Measurements from ENCODE around the gene SEC61B. TPM values are rescaled to one million over a fixed set of nuclear protein-coding genes. Genes with fewer than 3 reads are reported as not detected.

Gene SEC61B
- total and polyA plus RNA-seq, 9 of the 15 experiments (the other 6 are each of a cell fraction or from before 2014, with no cell fraction given): 57.8 to 262 (median 172) TPM

DNA sequence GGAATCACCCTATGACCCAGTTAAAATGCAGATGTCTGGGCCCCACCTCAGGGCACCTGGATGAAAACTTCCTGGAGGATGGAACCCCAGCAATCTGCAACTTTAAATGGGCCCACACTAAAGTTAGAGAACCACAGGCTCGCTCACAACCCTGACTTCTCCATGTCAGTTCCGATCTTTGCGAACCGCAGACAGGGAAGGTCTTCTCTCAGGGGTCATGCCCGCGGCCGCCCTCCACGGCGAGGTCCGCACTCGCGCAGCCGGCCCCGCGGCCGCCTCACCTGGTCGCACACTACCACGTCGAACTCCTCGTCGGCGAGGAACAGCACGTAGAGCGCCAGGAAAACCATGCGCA lies 839 bp upstream of the SEC61B start:
- in situ Hi-C loops (cut with MboI): no loop called here
- H3K4me1 ChIP-seq (replicated peaks in 1 of 2; ENCODE audit: control insufficient read depth in 2 of 2, insufficient read depth in 2 of 2, low read length in 2 of 2): peaks cover 9 to 14% of the 10 kb centered on the region in 2 experiments; a peak in 3 of 5 replicates
- CTCF ChIA-PET (ENCODE audit: low intra/inter-chr PET ratio): no interaction called here
- BruUV-seq (replicated peaks): no TSS peak
- intact Hi-C loops (cut with micrococcal nuclease): no loop called here
- H4K20me1 ChIP-seq (replicated peaks; ENCODE audit: control insufficient read depth, insufficient read depth, low read length): peaks cover 7% of the 10 kb centered on the region
- H3K4me3 ChIP-seq: peak overlapping the region; percentile 64
- POLR2A ChIA-PET: interaction anchor here (0.6 to 4.7 kb wide), 13 partner anchors 9 to 147 kb away, joined by 3 to 45 read pairs (median 4); no protein-coding TSS in a partner anchor
- peak overlapping the region; percentile 85 to 98 for H3K9ac ChIP-seq (ENCODE audit: insufficient read depth in 1 of 2, low read depth in 2 of 2, low read length in 2 of 2)
- H3K36me3 ChIP-seq (ENCODE audit: control insufficient read depth, insufficient read depth, low read length): peaks cover 63% of the 10 kb centered on the region
- peak overlapping the region; percentile 84 for H3K4me2 ChIP-seq (ENCODE audit: insufficient read depth, low read length)
- no peak for DNase-seq (ENCODE audit: extremely low read depth in 1 of 4, low spot score in 3 of 4)
- no peak for FAIRE-seq
- no peaks in the 10 kb centered on the region for H3K27me3 ChIP-seq (ENCODE audit: control insufficient read depth in 2 of 2, insufficient read depth in 2 of 2, low read length in 2 of 2)
- H3K9me1 ChIP-seq (ENCODE audit: control insufficient read depth, insufficient read depth, low read length): no peaks in the 10 kb centered on the region
- ATAC-seq: no peak; the same call in 2 of the 3 replicates
- 0% methylated on average over 20 of the region's 25 CpGs for WGBS (ENCODE audit: insufficient coverage, low coverage, missing lambda C conversion rate)
- H3K9me3 ChIP-seq (replicated peaks; ENCODE audit: control insufficient read depth, insufficient read depth, low read depth, low read length): no peaks in the 10 kb centered on the region
- peak overlapping the region; percentile 94 for H2AFZ ChIP-seq (ENCODE audit: low read depth, low read length)
- peak overlapping the region; percentile 98 for H3K27ac ChIP-seq (ENCODE audit: extremely low read depth, low read depth, low read length)
- H3K79me2 ChIP-seq (ENCODE audit: control insufficient read depth, insufficient read depth, low read length): peaks cover 89% of the 10 kb centered on the region
- no peak for TF ChIP-seq TAF7 (tag; IDR thresholded peaks at IDR 0.05)
- no peak for TF ChIP-seq ZNF778 (CRISPR knock-in tag; IDR thresholded peaks at IDR 0.05)
- TF ChIP-seq ZNF431 (CRISPR knock-in tag; IDR thresholded peaks at IDR 0.05): no peak
- TF ChIP-seq BDP1 (IDR thresholded peaks at IDR 0.05; ENCODE audit: insufficient read depth, insufficient read length): no peak
- peak; percentile 89 for TF ChIP-seq CREM (IDR thresholded peaks at IDR 0.05; ENCODE audit: low read depth)
- TF ChIP-seq ZNF830 (CRISPR knock-in tag; IDR thresholded peaks at IDR 0.05): no peak
- TF ChIP-seq KLF16 (IDR thresholded peaks at IDR 0.05): no peak
- no peak for TF ChIP-seq ZNF583 (CRISPR knock-in tag; IDR thresholded peaks at IDR 0.05)
- TF ChIP-seq KAT8 (IDR thresholded peaks at IDR 0.05; ENCODE audit: low read depth): no peak
- TF ChIP-seq XRCC5 (IDR thresholded peaks at IDR 0.05; ENCODE audit: low read depth, low read length): no peak
- TF ChIP-seq ZNF263 (CRISPR knock-in tag; IDR thresholded peaks at IDR 0.05; ENCODE audit: borderline replicate concordance): 0 out of 2 replicates have a peak, but pooled peaks have one; percentile 44
- no peak for TF ChIP-seq RBM34 (IDR thresholded peaks at IDR 0.05; ENCODE audit: borderline replicate concordance, insufficient read depth, low read length)
- TF ChIP-seq TAF15 (IDR thresholded peaks at IDR 0.05; ENCODE audit: low read depth, low read length): no peak
- TF ChIP-seq, protein P1, sequence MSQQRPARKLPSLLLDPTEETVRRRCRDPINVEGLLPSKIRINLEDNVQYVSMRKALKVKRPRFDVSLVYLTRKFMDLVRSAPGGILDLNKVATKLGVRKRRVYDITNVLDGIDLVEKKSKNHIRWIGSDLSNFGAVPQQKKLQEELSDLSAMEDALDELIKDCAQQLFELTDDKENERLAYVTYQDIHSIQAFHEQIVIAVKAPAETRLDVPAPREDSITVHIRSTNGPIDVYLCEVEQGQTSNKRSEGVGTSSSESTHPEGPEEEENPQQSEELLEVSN (IDR thresholded peaks at IDR 0.05; ENCODE audit: borderline replicate concordance in 1 of 2, extremely low read depth in 1 of 2, insufficient read depth in 1 of 2, insufficient read length in 1 of 2, low read depth in 1 of 2, low read length in 1 of 2, poor library complexity in 1 of 2, severe bottlenecking in 1 of 2): peak in 1 of 2 experiments; percentile 30
- TF ChIP-seq, protein P2, sequence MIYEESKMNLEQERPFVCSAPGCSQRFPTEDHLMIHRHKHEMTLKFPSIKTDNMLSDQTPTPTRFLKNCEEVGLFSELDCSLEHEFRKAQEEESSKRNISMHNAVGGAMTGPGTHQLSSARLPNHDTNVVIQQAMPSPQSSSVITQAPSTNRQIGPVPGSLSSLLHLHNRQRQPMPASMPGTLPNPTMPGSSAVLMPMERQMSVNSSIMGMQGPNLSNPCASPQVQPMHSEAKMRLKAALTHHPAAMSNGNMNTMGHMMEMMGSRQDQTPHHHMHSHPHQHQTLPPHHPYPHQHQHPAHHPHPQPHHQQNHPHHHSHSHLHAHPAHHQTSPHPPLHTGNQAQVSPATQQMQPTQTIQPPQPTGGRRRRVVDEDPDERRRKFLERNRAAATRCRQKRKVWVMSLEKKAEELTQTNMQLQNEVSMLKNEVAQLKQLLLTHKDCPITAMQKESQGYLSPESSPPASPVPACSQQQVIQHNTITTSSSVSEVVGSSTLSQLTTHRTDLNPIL (CRISPR knock-in tag; IDR thresholded peaks at IDR 0.05): no peak
- peak; percentile 72; the same call in 1 of the 2 replicates for TF ChIP-seq BRD4 (IDR thresholded peaks at IDR 0.05)
- TF ChIP-seq, protein P3, sequence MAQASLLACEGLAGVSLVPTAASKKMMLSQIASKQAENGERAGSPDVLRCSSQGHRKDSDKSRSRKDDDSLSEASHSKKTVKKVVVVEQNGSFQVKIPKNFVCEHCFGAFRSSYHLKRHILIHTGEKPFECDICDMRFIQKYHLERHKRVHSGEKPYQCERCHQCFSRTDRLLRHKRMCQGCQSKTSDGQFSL (CRISPR knock-in tag; IDR thresholded peaks at IDR 0.05): peak; percentile 55; the same call in 1 of the 2 replicates
- TF ChIP-seq, protein P3 (tag; IDR thresholded peaks at IDR 0.05): no peak
- peak; percentile 17; the same call in 1 of the 2 replicates for TF ChIP-seq RNF2 (IDR thresholded peaks at IDR 0.05)
